GM10847 (cell line): ENCODE measurements around the gene NTN5.

Source experiments
- POLR2A ChIP-seq: IDR thresholded peaks from 2 replicates; pipeline ENCODE4 v1.6.1; 2011; ENCODE audit not compliant: insufficient read length; ENCODE audit errors: extremely low read depth

Gene NTN5

GRCh38 chr19:48639483-48640375, 33.1 kb downstream of the NTN5 start:
- no peak for TF ChIP-seq POLR2A

DNA sequence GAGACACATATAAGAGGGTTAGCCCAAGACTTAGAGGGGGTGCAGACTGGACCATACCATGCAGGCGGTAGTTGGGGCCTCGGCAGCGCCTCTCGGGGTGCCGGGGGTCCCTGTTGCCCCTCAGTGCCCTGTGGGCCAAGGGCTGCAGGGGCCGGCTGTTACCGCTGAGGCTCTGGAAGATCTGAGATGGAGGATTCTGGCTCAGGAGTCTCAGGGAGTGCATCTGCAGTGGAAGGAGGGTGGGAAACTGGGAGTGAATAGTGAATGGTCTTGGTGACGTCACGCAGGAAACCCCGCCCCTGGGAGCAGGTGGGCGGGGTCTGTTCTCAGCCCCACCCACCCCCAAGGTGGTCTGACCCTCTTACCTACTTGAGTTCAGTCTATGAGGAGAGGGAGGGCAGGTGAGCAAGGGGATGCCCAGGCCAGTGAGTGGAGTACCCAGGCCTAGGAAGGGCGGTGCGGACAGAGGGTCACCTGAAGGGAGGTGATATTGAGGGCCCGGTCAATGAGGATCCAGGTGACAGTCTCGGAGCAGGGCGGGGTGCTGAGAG, 33.9 kb downstream of the NTN5 start:
- TF ChIP-seq POLR2A: no peak

DNA sequence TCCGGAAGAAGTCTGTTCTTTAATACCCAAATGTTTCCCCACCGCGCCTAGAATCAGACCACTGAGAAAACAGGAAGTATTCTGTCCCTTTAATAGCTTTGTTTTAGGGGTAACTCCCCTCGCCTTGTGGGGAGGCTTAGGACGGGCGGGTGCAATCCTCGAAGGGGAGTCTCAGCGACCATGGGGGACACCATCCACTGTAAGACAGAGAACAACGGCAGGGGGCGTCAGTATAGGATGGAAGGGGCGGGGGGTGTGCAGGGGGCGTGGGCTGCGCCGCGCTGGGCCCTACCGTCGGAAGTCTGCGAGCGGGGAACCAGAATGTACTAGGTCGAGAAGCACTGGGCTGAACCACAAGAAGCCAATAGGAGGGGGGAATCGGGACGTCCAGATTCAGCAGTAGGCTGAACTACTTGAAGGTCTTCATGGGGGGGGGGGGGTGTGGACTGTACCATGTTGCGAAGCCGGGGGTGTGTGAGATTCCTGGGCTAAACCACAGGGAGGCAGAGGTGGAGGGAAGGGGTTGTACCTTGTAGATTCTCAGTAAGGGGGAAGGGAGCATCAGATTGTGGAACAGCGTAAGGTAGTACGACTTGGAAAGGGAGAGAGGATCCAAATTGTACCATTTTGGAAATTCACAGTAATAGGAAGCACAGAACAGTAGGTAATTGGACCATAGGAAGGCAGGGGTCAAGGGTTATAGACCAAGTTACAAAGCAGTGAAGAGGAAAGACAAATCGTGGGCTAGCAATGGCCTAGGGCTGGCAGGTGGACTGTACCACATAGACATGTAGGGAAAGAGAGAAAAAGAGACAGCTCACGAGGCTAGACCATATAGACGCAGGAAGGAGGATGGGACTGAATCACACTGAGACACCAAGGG, 34.6 kb downstream of the NTN5 start:
- TF ChIP-seq POLR2A: peak; percentile 28

- TF ChIP-seq POLR2A: no peak
These were observed 35.3 kb downstream of the NTN5 start for GRCh38 chr19:48637449-48637947.

DNA sequence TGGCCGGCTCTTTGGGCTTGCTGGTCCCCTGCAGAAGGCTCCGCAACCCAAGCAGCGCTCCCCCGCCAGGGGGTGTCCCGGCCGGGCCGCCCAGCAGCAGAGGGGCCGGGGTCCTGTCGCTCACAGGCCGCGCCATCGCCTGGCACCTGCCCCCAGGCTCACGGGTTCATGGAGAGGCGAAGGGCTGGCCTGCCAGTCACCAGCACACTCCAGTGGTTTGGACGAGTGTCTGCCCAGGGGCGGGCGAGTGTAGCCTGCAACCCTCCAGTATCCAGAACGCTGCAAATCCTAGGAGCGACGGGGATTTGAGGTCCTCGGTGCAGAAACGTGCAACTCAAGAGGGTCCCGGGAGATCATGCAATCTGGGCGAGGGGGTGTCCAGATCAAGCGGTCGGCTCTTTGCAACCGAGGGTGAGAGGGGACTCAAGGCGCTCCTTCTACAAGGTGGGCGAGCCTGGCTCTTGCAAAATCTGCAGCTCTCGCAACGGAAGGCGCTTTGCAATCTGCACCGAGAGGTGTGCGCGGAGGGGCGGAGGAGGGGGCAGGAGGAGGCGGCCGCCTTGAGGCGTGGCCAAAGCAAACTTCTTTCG, 35.9 kb downstream of the NTN5 start, which contains the start of gene DBP:
Gene DBP, minus strand, starts transcription at position 521 of the 590 bp plus-strand sequence. Its CDS starts 385 bp downstream, at position 136.
- TF ChIP-seq POLR2A: no peak

- no peak for TF ChIP-seq POLR2A
These were observed 36.6 kb downstream of the NTN5 start for GRCh38 chr19:48635966-48636858.

DNA sequence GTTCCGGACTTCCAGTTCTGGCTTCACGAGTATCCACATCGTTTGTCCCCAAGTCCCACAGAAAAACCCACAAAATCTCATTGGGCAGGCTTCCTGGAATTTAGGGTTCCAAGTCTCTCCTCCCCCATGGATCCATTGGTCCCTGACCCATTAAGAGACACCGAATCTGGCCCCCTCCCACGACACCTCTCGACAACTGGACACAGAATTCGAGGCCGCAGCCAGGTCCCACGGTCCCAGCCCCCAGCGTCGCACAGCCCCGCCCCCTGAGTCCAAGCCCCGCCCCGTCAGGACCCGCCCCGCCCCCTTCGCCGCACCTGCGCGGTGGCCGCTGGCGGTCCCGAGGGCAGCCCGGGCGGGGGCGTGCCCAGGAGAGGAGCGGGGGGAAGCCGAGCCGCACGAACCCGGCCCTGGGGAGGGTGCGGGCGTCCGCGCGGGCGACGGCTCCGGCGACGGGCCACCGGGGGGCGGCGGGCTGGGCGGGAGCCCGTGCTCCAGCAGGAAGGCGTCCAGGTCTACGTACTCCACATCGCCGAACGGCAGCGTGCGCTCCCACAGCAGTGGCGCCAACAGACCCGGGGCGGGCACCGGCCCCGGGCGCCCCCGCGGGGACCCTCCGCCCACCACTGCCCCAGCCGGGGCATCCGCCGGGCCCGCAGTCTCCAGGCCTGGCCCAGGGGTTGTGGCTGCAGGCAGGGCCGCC, 37.4 kb downstream of the NTN5 start:
- no peak for TF ChIP-seq POLR2A

DNA sequence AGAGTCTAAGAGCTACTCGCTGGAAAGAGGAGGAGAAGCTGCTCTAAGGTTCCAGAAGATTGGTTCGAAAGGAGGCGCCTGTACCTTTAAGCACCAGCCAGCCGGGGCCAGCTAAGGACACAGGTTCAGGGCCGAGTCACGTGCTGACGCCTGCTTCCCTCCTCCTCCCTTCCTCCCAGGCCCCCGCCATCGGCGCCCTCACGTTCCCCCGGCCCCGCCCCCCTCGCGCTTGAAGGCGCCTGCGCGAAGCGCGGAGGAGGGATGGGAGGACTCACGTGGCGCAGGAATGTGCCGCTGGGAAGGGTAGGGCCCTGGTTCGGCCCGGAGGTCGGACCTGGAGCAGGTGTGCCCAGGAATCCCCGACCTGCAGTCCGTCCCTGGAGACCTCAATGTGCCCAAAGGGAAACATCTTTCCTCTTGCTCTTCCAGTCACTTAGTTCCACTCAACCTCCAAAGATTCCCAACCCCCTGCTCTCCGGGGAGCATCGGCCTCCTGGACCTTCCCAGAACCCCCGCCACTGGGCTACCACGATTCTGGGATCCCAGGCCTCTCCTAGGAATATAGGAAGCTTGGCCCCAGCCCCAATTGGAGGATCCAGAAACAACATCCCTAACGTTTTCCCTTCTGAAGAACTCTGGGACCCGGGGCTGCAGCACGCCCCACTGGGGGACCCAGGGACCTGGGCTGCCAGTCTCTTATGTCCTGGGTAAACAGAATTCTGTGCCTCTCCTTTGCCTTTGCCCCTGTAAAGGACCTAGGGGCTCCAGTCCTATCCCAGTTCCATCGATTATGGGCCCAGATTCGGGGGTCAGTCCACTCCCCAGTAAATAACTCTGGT, 38.2 kb downstream of the NTN5 start:
- TF ChIP-seq POLR2A: peak; percentile 37

DNA sequence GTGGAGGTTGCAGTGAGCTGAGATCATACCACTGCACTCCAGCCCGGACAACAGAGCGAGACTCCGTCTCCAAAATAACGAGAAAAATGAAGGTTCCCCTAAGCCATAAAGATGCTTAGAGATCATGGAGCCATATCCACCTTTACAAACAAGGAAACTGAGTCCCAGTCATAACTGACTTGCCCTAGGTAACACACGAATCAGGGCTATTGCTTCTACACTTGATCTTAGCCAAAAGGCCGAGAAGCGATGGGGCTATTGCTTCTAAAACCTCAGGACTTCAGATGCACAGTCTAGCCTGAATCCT, 38.8 kb downstream of the NTN5 start:
- no peak for TF ChIP-seq POLR2A

DNA sequence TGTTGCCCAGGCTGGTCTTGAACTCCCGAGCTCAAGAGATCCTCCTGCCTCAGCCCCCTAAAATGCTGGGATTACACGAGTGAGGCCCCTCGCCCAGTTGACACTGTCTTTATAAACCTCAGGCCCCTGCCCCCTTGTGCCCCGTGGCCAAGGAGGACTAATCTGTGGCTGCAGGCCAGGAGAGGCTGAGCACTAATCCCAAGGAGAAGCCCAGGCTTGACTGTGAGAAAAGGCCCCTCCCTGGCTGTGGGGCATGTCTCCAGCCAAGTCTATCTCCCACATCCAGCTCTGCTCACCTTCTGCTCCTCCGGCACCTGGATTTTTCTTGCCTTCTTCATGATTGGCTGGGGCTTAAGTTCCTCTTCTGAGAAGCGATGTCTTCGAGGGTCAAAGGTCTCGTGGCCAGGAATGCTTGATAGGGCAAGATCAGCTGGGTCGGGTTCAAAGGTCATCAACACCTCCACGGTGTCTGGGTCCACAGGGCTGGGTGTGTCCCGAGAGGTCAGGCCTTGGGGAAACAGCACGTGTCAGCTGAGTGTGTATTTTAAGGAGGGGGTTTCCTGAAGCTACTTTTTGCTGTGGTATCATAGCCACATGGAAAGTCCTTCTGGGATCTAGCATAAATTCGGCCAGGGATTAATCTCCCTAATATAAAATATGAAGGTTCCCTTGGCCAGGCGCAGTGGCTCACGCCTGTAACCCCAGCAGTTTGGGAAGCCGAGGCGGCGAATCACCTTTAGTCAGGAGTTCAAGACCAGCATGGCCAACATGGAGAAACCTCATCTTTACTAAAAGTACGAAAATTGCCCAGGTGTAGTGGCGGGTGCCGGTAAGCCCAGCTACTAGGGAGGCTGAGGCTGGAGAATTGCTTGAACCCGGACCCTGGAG, 39.4 kb downstream of the NTN5 start:
- no peak for TF ChIP-seq POLR2A

DNA sequence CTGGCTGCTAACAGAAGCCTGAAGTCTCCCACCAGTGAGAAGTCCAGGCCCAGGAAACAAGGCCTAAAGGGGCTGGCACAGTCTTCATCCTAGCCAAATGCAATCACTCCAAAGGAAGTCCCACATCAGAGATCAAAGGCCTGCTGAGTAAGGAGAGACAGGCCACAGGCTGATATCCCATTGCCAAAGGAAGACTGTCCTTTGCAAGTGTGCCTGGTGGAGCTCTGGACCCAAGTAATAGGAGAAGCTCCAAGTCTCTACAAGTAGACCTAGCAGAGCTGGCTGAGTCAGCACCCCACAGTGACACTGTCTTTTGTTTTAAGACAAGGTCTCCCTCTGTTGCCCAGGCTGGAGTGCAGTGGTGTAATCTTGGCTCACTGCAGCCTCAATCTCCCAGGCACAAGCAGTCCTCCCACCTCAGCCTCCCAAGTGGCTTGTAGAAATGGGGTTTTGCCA, 40.1 kb downstream of the NTN5 start:
- TF ChIP-seq POLR2A: no peak

DNA sequence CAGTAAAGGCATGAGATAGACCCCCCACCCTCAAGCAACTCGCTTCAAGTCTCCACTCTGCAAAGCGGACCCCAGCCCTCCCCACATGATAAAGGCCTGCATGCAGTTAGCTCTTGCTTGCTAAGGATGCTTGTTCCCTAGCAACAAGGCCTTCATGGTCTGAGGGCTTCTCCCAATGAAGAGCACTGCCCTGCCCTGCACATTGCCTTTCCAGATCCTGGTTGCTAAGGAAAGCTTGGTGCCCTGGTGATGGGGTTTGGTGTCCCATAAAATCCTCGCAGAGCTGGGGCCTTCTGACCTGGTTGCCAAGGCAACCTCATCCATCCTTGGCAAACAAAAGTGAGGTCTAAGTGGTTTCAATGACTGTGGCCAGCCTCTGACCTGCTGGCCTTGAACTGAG, 41.6 kb downstream of the NTN5 start:
- TF ChIP-seq POLR2A: no peak
